SJSA1 (cell line): ENCODE results near the gene CELSR3. TPM values are rescaled to one million over a fixed set of nuclear protein-coding genes. Genes with fewer than 3 reads are reported as not detected.

Source experiments
- DNase-seq, 2 experiments: peaks; one replicate each; pipeline ENCODE4 v3.0.0-alpha.2; 2015 to 2020; ENCODE audit warnings: low spot score in 2 of 2, low read depth in 1 of 2
- H3K27ac ChIP-seq: fragments of 250-450 bp; sonication (Bioruptor Pico); 2 replicates; pipeline ENCODE4 v1.5.1; 2020; ENCODE audit warnings: mild to moderate bottlenecking, moderate library complexity
- H3K27me3 ChIP-seq: fragments of 250-450 bp; sonication (Bioruptor Pico); replicated peaks from 2 replicates; pipeline ENCODE4 v1.5.1; 2020; ENCODE audit warnings: mild to moderate bottlenecking, moderate library complexity
- H3K36me3 ChIP-seq: fragments of 250-450 bp; sonication (Bioruptor Pico); 2 replicates; pipeline ENCODE4 v1.5.1; 2020; ENCODE audit warnings: mild to moderate bottlenecking
- H3K4me1 ChIP-seq: fragments of 250-450 bp; sonication (Bioruptor Pico); replicated peaks from 2 replicates; pipeline ENCODE4 v1.6.1; 2021; ENCODE audit warnings: mild to moderate bottlenecking
- H3K4me3 ChIP-seq: fragments of 250-450 bp; sonication (Bioruptor Pico); 2 replicates; pipeline ENCODE4 v1.5.1; 2020; ENCODE audit warnings: mild to moderate bottlenecking
- H3K9me3 ChIP-seq: fragments of 250-450 bp; sonication (Bioruptor Pico); replicated peaks from 2 replicates; pipeline ENCODE4 v1.5.1; 2020; ENCODE audit warnings: mild to moderate bottlenecking
- total RNA-seq: library from RNA; depleted of rRNA; stranded (reverse); fragments of >200 nt; shearing (Covaris generic); gene quantifications from 2 replicates; pipeline ENCODE4 v1.2.3, GENCODE V29; 2014; rRNA removed

CELSR3 gene
- under 0.01 and 0.26 TPM in 2 replicates for total RNA-seq

GRCh38 chr3:48662753-48663488, at the start of gene CELSR3:
Gene CELSR3, minus strand, starts transcription at chr3:48662886. Its CDS starts 252 bp downstream, at chr3:48662634.
- H3K27me3 ChIP-seq: peaks cover 8% of the 10 kb centered on the region
- DNase-seq: peak; percentile 54 to 72
- no peaks in the 10 kb centered on the region for H3K36me3 ChIP-seq
- H3K4me1 ChIP-seq: peaks cover 21% of the 10 kb centered on the region
- H3K4me3 ChIP-seq: peak within 1 kb of the TSS; percentile 56
- peak within 1 kb of the TSS; percentile 91 for H3K27ac ChIP-seq
- H3K9me3 ChIP-seq: no peaks in the 10 kb centered on the region; the same call in 1 of the 2 replicates

- Histone ChIP-seq H3K36me3 (peaks cover 67% of the 10 kb centered on the region), H3K4me1 (peaks cover 18% of the 10 kb centered on the region), H3K9me3 (no peaks in the 10 kb centered on the region), H3K4me3 (no peak overlapping the region), H3K27me3 (no peaks in the 10 kb centered on the region), H3K27ac (no peak overlapping the region)
- DNase-seq: no peak
Measured at GRCh38 chr3:48711727-48712126, 49.0 kb upstream of the CELSR3 start.

DNA sequence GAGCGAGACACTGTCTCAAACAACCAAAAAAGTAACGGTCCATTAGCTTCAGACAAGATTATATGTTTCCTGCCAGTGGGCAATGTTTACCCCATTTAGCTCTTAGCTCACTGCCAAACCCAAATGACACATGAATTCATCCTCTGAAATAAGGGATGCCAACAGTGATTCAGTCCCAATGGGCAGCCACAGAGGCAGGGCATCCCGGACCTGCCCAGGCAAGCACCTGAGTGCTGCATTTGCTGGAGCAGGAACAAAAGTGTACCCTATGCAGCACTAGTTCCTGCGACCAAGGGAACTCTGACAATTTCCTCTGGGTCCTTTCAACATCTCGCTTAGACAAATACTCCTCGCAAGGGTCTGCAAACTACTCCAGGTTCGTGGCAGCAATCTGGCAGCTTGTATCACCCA, 46.4 kb upstream of the CELSR3 start:
- no peaks in the 10 kb centered on the region for H3K27me3 ChIP-seq
- peak overlapping the region; percentile 51 for H3K27ac ChIP-seq
- no peak overlapping the region for H3K4me3 ChIP-seq
- DNase-seq: no peak
- peaks cover 66% of the 10 kb centered on the region for H3K36me3 ChIP-seq
- H3K4me1 ChIP-seq: peaks cover 13% of the 10 kb centered on the region
- no peaks in the 10 kb centered on the region for H3K9me3 ChIP-seq

- Histone ChIP-seq H3K9me3 (no peaks in the 10 kb centered on the region), H3K27me3 (no peaks in the 10 kb centered on the region), H3K4me1 (peaks cover 13% of the 10 kb centered on the region), H3K4me3 (no peak overlapping the region), H3K27ac (peak overlapping the region; percentile 51), H3K36me3 (peaks cover 64% of the 10 kb centered on the region)
- no peak for DNase-seq
Measured at GRCh38 chr3:48708481-48708889, 45.8 kb upstream of the CELSR3 start.

GRCh38 chr3:48707157-48707556, 44.5 kb upstream of the CELSR3 start:
- no peak for DNase-seq
- peaks cover 57% of the 10 kb centered on the region for H3K36me3 ChIP-seq
- no peaks in the 10 kb centered on the region for H3K27me3 ChIP-seq
- H3K27ac ChIP-seq: no peak overlapping the region
- H3K4me1 ChIP-seq: peaks cover 13% of the 10 kb centered on the region
- no peak overlapping the region for H3K4me3 ChIP-seq
- H3K9me3 ChIP-seq: no peaks in the 10 kb centered on the region

DNA sequence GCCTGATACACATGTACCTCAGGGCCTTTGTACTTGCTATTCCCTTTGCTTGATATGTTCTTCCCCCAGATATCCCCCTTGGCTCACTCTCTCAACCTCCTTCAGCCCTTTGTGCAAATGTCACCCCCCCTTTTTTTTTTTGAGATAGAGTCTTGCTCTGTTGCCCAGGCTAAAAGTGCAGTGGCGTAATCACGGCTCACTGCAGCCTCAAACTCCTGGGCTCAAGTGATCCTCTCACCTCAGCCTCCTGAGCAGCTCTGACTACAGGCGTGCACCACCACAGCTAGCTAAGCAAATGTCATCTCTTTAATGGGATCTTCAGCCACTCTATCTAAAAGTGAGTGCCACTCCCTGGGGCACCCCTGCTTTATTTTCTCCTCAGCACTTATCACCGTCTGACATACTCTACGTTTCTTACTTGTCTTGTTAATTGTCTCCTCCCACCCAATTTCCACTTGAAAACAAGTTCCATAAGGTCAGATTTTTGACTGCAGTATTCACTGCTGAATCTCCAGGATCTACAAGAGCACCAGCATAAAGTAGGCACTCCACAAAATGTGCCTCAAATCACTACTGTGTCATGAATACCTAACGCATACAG, 39.7 kb upstream of the CELSR3 start:
- Histone ChIP-seq H3K9me3 (no peaks in the 10 kb centered on the region), H3K27me3 (no peaks in the 10 kb centered on the region), H3K4me1 (no peaks in the 10 kb centered on the region), H3K36me3 (peaks cover 57% of the 10 kb centered on the region), H3K27ac (no peak overlapping the region), H3K4me3 (no peak overlapping the region)
- no peak for DNase-seq

DNA sequence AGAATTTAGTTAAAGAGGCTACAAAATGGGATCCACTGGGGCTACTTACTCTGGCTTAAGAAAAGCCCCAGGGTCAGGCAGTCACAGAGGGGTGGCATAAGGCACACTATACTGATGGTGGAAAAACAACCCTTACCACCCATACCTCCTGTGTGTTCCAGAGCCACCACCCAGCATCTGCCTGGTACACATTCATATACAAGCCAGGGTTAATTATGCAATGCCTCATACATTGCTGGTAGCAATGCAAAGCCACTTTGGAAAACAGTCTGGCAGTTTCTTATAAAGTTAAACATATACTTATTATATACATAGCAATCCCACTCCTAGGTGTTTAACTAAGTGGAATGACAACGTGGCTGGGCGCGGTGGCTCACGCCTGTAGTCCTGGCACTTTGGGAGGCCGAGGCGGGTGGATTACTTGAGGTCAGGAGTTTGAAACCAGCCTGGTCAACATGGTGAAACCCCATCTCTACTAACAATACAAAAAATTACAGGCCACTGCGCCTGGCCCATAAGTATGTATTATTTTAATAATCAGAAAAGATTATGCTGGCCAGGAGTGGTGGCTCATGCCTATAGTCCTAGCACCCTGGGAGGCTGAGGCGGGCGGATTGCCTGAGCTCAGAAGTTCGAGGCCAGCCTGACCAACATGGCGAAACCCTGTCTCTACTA, 38.2 kb upstream of the CELSR3 start:
- no peak for DNase-seq
- Histone ChIP-seq H3K4me3 (no peak overlapping the region), H3K36me3 (peaks cover 48% of the 10 kb centered on the region), H3K27me3 (no peaks in the 10 kb centered on the region), H3K9me3 (no peaks in the 10 kb centered on the region), H3K27ac (no peak overlapping the region), H3K4me1 (no peaks in the 10 kb centered on the region)

GRCh38 chr3:48698891-48699290, 36.2 kb upstream of the CELSR3 start:
- Histone ChIP-seq H3K27ac (no peak overlapping the region), H3K4me3 (no peak overlapping the region), H3K4me1 (peaks cover 15% of the 10 kb centered on the region), H3K9me3 (no peaks in the 10 kb centered on the region), H3K27me3 (no peaks in the 10 kb centered on the region), H3K36me3 (peaks cover 58% of the 10 kb centered on the region)
- DNase-seq: no peak

- Histone ChIP-seq H3K9me3 (no peaks in the 10 kb centered on the region), H3K36me3 (peaks cover 65% of the 10 kb centered on the region), H3K4me1 (peaks cover 18% of the 10 kb centered on the region), H3K27me3 (no peaks in the 10 kb centered on the region), H3K27ac (no peak overlapping the region), H3K4me3 (no peak overlapping the region)
- no peak for DNase-seq
Measured at GRCh38 chr3:48697952-48698351, 35.3 kb upstream of the CELSR3 start.

- H3K27ac ChIP-seq: no peak overlapping the region
Measured at GRCh38 chr3:48696601-48697000, 33.9 kb upstream of the CELSR3 start.

GRCh38 chr3:48696156-48696555, 33.5 kb upstream of the CELSR3 start:
- H3K4me3 ChIP-seq: no peak overlapping the region
- H3K27me3 ChIP-seq: no peaks in the 10 kb centered on the region
- no peak overlapping the region for H3K27ac ChIP-seq
- no peak for DNase-seq
- H3K9me3 ChIP-seq: no peaks in the 10 kb centered on the region
- peaks cover 18% of the 10 kb centered on the region for H3K4me1 ChIP-seq
- peaks cover 77% of the 10 kb centered on the region for H3K36me3 ChIP-seq

More at GRCh38 chr3:48696601-48697000, 33.9 kb upstream of the CELSR3 start:
- H3K9me3 ChIP-seq: no peaks in the 10 kb centered on the region
- no peak overlapping the region for H3K4me3 ChIP-seq
- no peaks in the 10 kb centered on the region for H3K27me3 ChIP-seq
- peaks cover 18% of the 10 kb centered on the region for H3K4me1 ChIP-seq
- no peak for DNase-seq
- peaks cover 75% of the 10 kb centered on the region for H3K36me3 ChIP-seq

- Histone ChIP-seq H3K36me3 (peaks cover 79% of the 10 kb centered on the region), H3K27ac (peak overlapping the region; percentile 86), H3K4me3 (peak overlapping the region; percentile 20)
Measured at GRCh38 chr3:48695393-48695753, 32.7 kb upstream of the CELSR3 start.

GRCh38 chr3:48694610-48695392, 32.1 kb upstream of the CELSR3 start:
- H3K27me3 ChIP-seq: no peaks in the 10 kb centered on the region
- H3K4me1 ChIP-seq: peaks cover 18% of the 10 kb centered on the region
- H3K27ac ChIP-seq: peak overlapping the region; percentile 86
- H3K9me3 ChIP-seq: no peaks in the 10 kb centered on the region
- peaks cover 79% of the 10 kb centered on the region for H3K36me3 ChIP-seq
- peak overlapping the region; percentile 20 for H3K4me3 ChIP-seq
- DNase-seq: peak; percentile 72 to 75

More at GRCh38 chr3:48695393-48695753, 32.7 kb upstream of the CELSR3 start:
- no peaks in the 10 kb centered on the region for H3K27me3 ChIP-seq
- H3K4me1 ChIP-seq: peaks cover 18% of the 10 kb centered on the region
- peak; percentile 87 to 90 for DNase-seq
- H3K9me3 ChIP-seq: no peaks in the 10 kb centered on the region
